Measurements from ENCODE around the gene CHRNA7. TPM values are rescaled to one million over a fixed set of nuclear protein-coding genes. Genes with fewer than 3 reads are reported as not detected.
A peak's percentile ranks its signal among the peaks of the same experiment; 100 is the strongest.

Gene CHRNA7
- total and polyA plus RNA-seq, 4 donors = 4.4 to 15.6 (median 14.8) TPM

- Histone ChIP-seq H3K9me3 (ENCODE audit: control insufficient read depth, insufficient read depth, low read length) (no peaks in the 10 kb centered on the region), H3K36me3 (ENCODE audit: control insufficient read depth, insufficient read depth, low read length) (no peaks in the 10 kb centered on the region), H3K27me3 (ENCODE audit: control insufficient read depth, insufficient read depth, low read length) (no peaks in the 10 kb centered on the region), H3K27ac (ENCODE audit: low read depth, low read length) (no peak overlapping the region), H3K4me3 (ENCODE audit: low read depth, low read length) (no peak overlapping the region), H3K4me1 (ENCODE audit: control insufficient read depth, insufficient read depth, low read length) (no peaks in the 10 kb centered on the region)
- peak in 1 of 6 donors; percentile 2 for DNase-seq (ENCODE audit: low read depth in 4 of 6, low spot score in 6 of 6)
- WGBS (ENCODE audit: insufficient coverage) = 33% methylated on average over 1 of the region's 4 CpGs
Observed at GRCh38 chr15:32057876-32058425, 27.6 kb downstream of the CHRNA7 start.

- WGBS (ENCODE audit: insufficient coverage) = 94% methylated on average over 7 of the region's 7 CpGs
- H3K27ac ChIP-seq (ENCODE audit: low read depth, low read length) = no peak overlapping the region
- no peak for DNase-seq (ENCODE audit: low read depth in 4 of 6, low spot score in 6 of 6)
- no peaks in the 10 kb centered on the region for H3K4me1 ChIP-seq (ENCODE audit: control insufficient read depth, insufficient read depth, low read length)
- H3K9me3 ChIP-seq (ENCODE audit: control insufficient read depth, insufficient read depth, low read length) = no peaks in the 10 kb centered on the region
- H3K27me3 ChIP-seq (ENCODE audit: control insufficient read depth, insufficient read depth, low read length) = no peaks in the 10 kb centered on the region
- H3K4me3 ChIP-seq (ENCODE audit: low read depth, low read length) = no peak overlapping the region
- peaks cover under 1% of the 10 kb centered on the region for H3K36me3 ChIP-seq (ENCODE audit: control insufficient read depth, insufficient read depth, low read length)
Observed at GRCh38 chr15:32060706-32061105, 30.4 kb downstream of the CHRNA7 start.

GRCh38 chr15:32067115-32067514, 36.8 kb downstream of the CHRNA7 start:
- no CpG with 5 or more reads among the region's 1 CpG for WGBS (ENCODE audit: insufficient coverage)

GRCh38 chr15:32089851-32090359, 59.6 kb downstream of the CHRNA7 start:
- H3K36me3 ChIP-seq (ENCODE audit: control insufficient read depth, insufficient read depth, low read length) = no peaks in the 10 kb centered on the region
- no peak for DNase-seq (ENCODE audit: low read depth in 4 of 6, low spot score in 6 of 6)
- no peaks in the 10 kb centered on the region for H3K27me3 ChIP-seq (ENCODE audit: control insufficient read depth, insufficient read depth, low read length)

More at GRCh38 chr15:32067115-32067514, 36.8 kb downstream of the CHRNA7 start:
- DNase-seq (ENCODE audit: low read depth in 4 of 6, low spot score in 6 of 6) = no peak
- Histone ChIP-seq H3K9me3 (ENCODE audit: control insufficient read depth, insufficient read depth, low read length) (peaks cover 6% of the 10 kb centered on the region), H3K4me1 (ENCODE audit: control insufficient read depth, insufficient read depth, low read length) (no peaks in the 10 kb centered on the region), H3K4me3 (ENCODE audit: low read depth, low read length) (no peak overlapping the region), H3K27ac (ENCODE audit: low read depth, low read length) (no peak overlapping the region), H3K36me3 (ENCODE audit: control insufficient read depth, insufficient read depth, low read length) (peaks cover 2% of the 10 kb centered on the region), H3K27me3 (ENCODE audit: control insufficient read depth, insufficient read depth, low read length) (no peaks in the 10 kb centered on the region)

GRCh38 chr15:32091505-32092380, 61.4 kb downstream of the CHRNA7 start:
- H3K27me3 ChIP-seq (ENCODE audit: control insufficient read depth, insufficient read depth, low read length) = no peaks in the 10 kb centered on the region
- H3K4me3 ChIP-seq (ENCODE audit: low read depth, low read length) = no peak overlapping the region
- no CpG with 5 or more reads among the region's 4 CpGs for WGBS (ENCODE audit: insufficient coverage)
- no peak for DNase-seq (ENCODE audit: low read depth in 4 of 6, low spot score in 6 of 6)
- H3K4me1 ChIP-seq (ENCODE audit: control insufficient read depth, insufficient read depth, low read length) = no peaks in the 10 kb centered on the region
- H3K27ac ChIP-seq (ENCODE audit: low read depth, low read length) = no peak overlapping the region
- peaks cover 1% of the 10 kb centered on the region for H3K9me3 ChIP-seq (ENCODE audit: control insufficient read depth, insufficient read depth, low read length)
- H3K36me3 ChIP-seq (ENCODE audit: control insufficient read depth, insufficient read depth, low read length) = no peaks in the 10 kb centered on the region

More at GRCh38 chr15:32089851-32090359, 59.6 kb downstream of the CHRNA7 start:
- Histone ChIP-seq H3K27ac (ENCODE audit: low read depth, low read length) (no peak overlapping the region), H3K4me1 (ENCODE audit: control insufficient read depth, insufficient read depth, low read length) (no peaks in the 10 kb centered on the region), H3K4me3 (ENCODE audit: low read depth, low read length) (no peak overlapping the region), H3K9me3 (ENCODE audit: control insufficient read depth, insufficient read depth, low read length) (peaks cover 1% of the 10 kb centered on the region)

- WGBS (ENCODE audit: insufficient coverage) = no CpG with 5 or more reads among the region's 2 CpGs
Observed at GRCh38 chr15:32096213-32096612, 65.9 kb downstream of the CHRNA7 start.

GRCh38 chr15:32096916-32097617, 66.8 kb downstream of the CHRNA7 start:
- H3K4me3 ChIP-seq (ENCODE audit: low read depth, low read length) = no peak overlapping the region
- DNase-seq (ENCODE audit: low read depth in 4 of 6, low spot score in 6 of 6) = peak in 2 of 6 donors; percentile 81 to 86
- WGBS (ENCODE audit: insufficient coverage) = 66% methylated on average over 3 of the region's 13 CpGs
- H3K27ac ChIP-seq (ENCODE audit: low read depth, low read length) = no peak overlapping the region
- H3K36me3 ChIP-seq (ENCODE audit: control insufficient read depth, insufficient read depth, low read length) = no peaks in the 10 kb centered on the region
- peaks cover 17% of the 10 kb centered on the region for H3K4me1 ChIP-seq (ENCODE audit: control insufficient read depth, insufficient read depth, low read length)
- H3K9me3 ChIP-seq (ENCODE audit: control insufficient read depth, insufficient read depth, low read length) = no peaks in the 10 kb centered on the region
- no peaks in the 10 kb centered on the region for H3K27me3 ChIP-seq (ENCODE audit: control insufficient read depth, insufficient read depth, low read length)

More at GRCh38 chr15:32096213-32096612, 65.9 kb downstream of the CHRNA7 start:
- H3K36me3 ChIP-seq (ENCODE audit: control insufficient read depth, insufficient read depth, low read length) = no peaks in the 10 kb centered on the region
- H3K4me1 ChIP-seq (ENCODE audit: control insufficient read depth, insufficient read depth, low read length) = peaks cover 17% of the 10 kb centered on the region
- H3K9me3 ChIP-seq (ENCODE audit: control insufficient read depth, insufficient read depth, low read length) = no peaks in the 10 kb centered on the region
- H3K4me3 ChIP-seq (ENCODE audit: low read depth, low read length) = no peak overlapping the region
- no peak overlapping the region for H3K27ac ChIP-seq (ENCODE audit: low read depth, low read length)
- no peak for DNase-seq (ENCODE audit: low read depth in 4 of 6, low spot score in 6 of 6)
- no peaks in the 10 kb centered on the region for H3K27me3 ChIP-seq (ENCODE audit: control insufficient read depth, insufficient read depth, low read length)

- DNase-seq (ENCODE audit: low read depth in 4 of 6, low spot score in 6 of 6) = no peak
- WGBS (ENCODE audit: insufficient coverage) = 60% methylated on average over 7 of the region's 7 CpGs
- H3K27ac ChIP-seq (ENCODE audit: low read depth, low read length) = no peak overlapping the region
Observed at GRCh38 chr15:32098033-32098432, 67.7 kb downstream of the CHRNA7 start.

GRCh38 chr15:32099097-32099785, 68.9 kb downstream of the CHRNA7 start:
- peak in 2 of 6 donors; percentile 32 to 92 for DNase-seq (ENCODE audit: low read depth in 4 of 6, low spot score in 6 of 6)
- H3K36me3 ChIP-seq (ENCODE audit: control insufficient read depth, insufficient read depth, low read length) = no peaks in the 10 kb centered on the region
- H3K9me3 ChIP-seq (ENCODE audit: control insufficient read depth, insufficient read depth, low read length) = no peaks in the 10 kb centered on the region
- peaks cover 20% of the 10 kb centered on the region for H3K4me1 ChIP-seq (ENCODE audit: control insufficient read depth, insufficient read depth, low read length)
- no peak overlapping the region for H3K27ac ChIP-seq (ENCODE audit: low read depth, low read length)
- 24% methylated on average over 3 of the region's 7 CpGs for WGBS (ENCODE audit: insufficient coverage)
- no peaks in the 10 kb centered on the region for H3K27me3 ChIP-seq (ENCODE audit: control insufficient read depth, insufficient read depth, low read length)
- H3K4me3 ChIP-seq (ENCODE audit: low read depth, low read length) = no peak overlapping the region

More at GRCh38 chr15:32098033-32098432, 67.7 kb downstream of the CHRNA7 start:
- Histone ChIP-seq H3K4me1 (ENCODE audit: control insufficient read depth, insufficient read depth, low read length) (peaks cover 17% of the 10 kb centered on the region), H3K4me3 (ENCODE audit: low read depth, low read length) (no peak overlapping the region), H3K27me3 (ENCODE audit: control insufficient read depth, insufficient read depth, low read length) (no peaks in the 10 kb centered on the region), H3K9me3 (ENCODE audit: control insufficient read depth, insufficient read depth, low read length) (no peaks in the 10 kb centered on the region), H3K36me3 (ENCODE audit: control insufficient read depth, insufficient read depth, low read length) (no peaks in the 10 kb centered on the region)

Data from spinal cord (tissue), 10 donors.